Effector memory CD8-positive, alpha-beta T cell (primary cell): ENCODE results near the gene BACH2.
"Not testable (repeated sequence)": the region's sequence is repeated elsewhere in the genome, so short reads cannot be mapped to it uniquely, and the experiment has no call there.

ENCODE experiments used
- ATAC-seq: fragments of 150-1000 bp; cut with Tn5 transposase; replicated peaks from 2 replicates; pipeline ENCODE4 v1.10.0; 2021; ENCODE audit warnings: mild to moderate bottlenecking, moderate library complexity
- DNase-seq, 3 experiments: peaks; one replicate each; pipeline ENCODE4 v3.0.0; 2021
- H3K27ac Mint-ChIP-seq, 2 donors: one replicate each; pipeline ENCODE4 v1.8.0; 2022; ENCODE audit warnings: mild to moderate bottlenecking in 2 of 2, mixed read lengths in 2 of 2, moderate library complexity in 2 of 2
- H3K27me3 Mint-ChIP-seq, 2 donors: one replicate each; pipeline ENCODE4 v1.8.0; 2022; ENCODE audit warnings: mixed read lengths in 2 of 2
- H3K36me3 Mint-ChIP-seq: one replicate; pipeline ENCODE4 v1.8.0; 2022; ENCODE audit warnings: mild to moderate bottlenecking, moderate library complexity, mixed read lengths; ENCODE audit not compliant: insufficient read depth
- H3K4me1 Mint-ChIP-seq, 2 donors: one replicate each; pipeline ENCODE4 v1.8.0; 2022; ENCODE audit warnings: low read depth in 2 of 2, mixed read lengths in 2 of 2
- H3K4me3 Mint-ChIP-seq, 2 donors: one replicate each; pipeline ENCODE4 v1.8.0; 2022; ENCODE audit warnings: mild to moderate bottlenecking in 2 of 2, mixed read lengths in 2 of 2, moderate library complexity in 2 of 2
- H3K9me3 Mint-ChIP-seq, 2 donors: one replicate each; pipeline ENCODE4 v1.8.0; 2022; ENCODE audit warnings: mixed read lengths in 2 of 2

The BACH2 gene

DNA sequence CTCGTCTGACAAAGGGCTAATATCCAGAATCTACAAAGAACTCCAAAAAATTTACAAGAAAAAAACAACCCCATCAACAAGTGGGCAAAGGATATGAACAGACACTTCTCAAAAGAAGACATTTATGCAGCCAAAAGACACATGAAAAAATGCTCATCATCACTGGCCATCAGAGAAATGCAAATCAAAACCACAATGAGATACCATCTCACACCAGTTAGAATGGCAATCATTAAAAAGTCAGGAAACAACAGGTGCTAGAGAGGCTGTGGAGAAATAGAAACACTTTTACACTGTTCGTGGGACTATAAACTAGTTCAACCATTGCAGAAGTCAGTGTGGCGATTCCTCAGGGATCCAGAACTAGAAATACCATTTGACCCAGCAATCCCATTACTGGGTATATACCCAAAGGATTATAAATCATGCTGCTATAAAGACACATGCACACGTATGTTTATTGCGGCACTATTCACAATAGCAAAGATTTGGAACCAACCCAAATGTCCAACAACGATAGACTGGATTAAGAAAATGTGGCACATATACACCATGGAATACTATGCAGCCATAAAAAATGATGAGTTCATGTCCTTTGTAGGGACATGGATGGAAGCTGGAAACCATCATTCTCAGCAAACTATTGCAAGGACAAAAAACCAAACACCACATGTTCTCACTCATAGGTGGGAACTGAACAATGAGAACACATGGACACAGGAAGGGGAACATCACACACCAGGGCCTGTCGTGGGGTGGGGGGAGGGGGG, 130.3 kb downstream of the BACH2 start:
- H3K27ac Mint-ChIP-seq, H3K4me3 Mint-ChIP-seq, DNase-seq, H3K27me3 Mint-ChIP-seq, H3K4me1 Mint-ChIP-seq, H3K9me3 Mint-ChIP-seq, H3K36me3 Mint-ChIP-seq, ATAC-seq: not testable (repeated sequence)

DNA sequence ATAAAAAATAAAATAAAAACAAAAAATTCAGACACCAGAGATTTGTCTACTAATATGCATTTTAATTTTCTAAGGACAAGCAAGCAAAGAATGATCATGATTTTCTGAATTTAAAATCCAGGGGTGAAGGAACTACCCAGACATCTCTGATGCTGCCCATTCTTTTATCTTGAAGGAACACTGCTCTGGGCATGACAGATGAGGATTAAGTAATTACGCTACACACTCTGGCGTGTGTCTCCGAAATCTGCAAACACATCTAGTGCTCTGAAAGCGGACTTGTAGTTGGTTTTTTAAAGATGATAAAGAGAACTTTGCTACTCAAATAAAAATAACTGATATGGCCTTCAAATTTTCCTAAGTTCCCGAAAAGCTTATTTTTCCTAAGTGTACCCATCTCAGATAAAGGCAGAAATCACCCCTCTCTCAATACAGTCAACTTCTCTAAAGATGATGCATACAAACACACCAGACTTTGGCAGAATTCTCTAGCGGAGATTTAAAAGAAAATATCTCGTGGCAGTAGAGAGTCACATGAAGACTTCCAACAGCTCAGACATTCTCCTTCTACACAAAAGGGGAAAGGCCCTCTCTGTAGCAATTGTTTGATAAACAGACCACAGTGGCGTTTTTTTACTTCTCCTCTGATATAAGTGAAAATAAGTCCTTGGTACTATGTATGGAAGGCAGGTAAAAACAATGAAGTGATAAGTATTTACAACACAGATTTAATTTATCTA, 133.8 kb downstream of the BACH2 start:
- Mint-ChIP-seq H3K9me3 (no peaks in the 10 kb centered on the region), H3K4me3 (no peak overlapping the region)
- no peak for ATAC-seq

GRCh38 chr6:90160013-90160412, 136.6 kb downstream of the BACH2 start:
- ATAC-seq (no peak), DNase-seq (no peak)
- H3K9me3 Mint-ChIP-seq = no peaks in the 10 kb centered on the region
- no peaks in the 10 kb centered on the region for H3K27me3 Mint-ChIP-seq
- no peak overlapping the region for H3K4me3 Mint-ChIP-seq
- H3K27ac Mint-ChIP-seq = no peak overlapping the region
- no peaks in the 10 kb centered on the region for H3K36me3 Mint-ChIP-seq
- H3K4me1 Mint-ChIP-seq = peaks cover 9% of the 10 kb centered on the region in 2 donors

More for the DNA sequence above, 133.8 kb downstream of the BACH2 start:
- no peaks in the 10 kb centered on the region for H3K36me3 Mint-ChIP-seq
- H3K27ac Mint-ChIP-seq = no peak overlapping the region
- H3K4me1 Mint-ChIP-seq = no peaks in the 10 kb centered on the region
- no peaks in the 10 kb centered on the region for H3K27me3 Mint-ChIP-seq
- no peak for DNase-seq

DNA sequence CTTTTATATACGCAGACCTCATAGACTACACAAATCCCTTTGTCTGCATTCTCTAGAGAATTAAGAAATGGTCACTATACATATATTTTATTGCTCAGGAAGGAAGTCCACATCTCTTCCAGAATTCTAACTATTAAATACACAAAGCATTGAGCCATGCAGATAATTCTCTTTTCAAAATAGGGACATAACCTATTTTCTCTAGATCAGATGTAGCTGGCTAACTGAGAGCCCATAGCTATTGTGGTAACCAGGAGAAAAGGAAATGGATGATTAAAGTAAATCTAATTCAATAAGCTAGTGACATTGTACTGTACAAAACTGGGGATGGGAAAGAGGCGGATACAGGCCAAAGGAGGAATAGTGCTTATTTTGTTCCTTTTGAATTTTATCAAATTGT, 137.2 kb downstream of the BACH2 start:
- Mint-ChIP-seq H3K4me1 (peaks cover 9% of the 10 kb centered on the region in 2 donors), H3K9me3 (no peaks in the 10 kb centered on the region), H3K27me3 (no peaks in the 10 kb centered on the region), H3K4me3 (no peak overlapping the region), H3K27ac (no peak overlapping the region), H3K36me3 (no peaks in the 10 kb centered on the region)
- no peak for DNase-seq
- ATAC-seq = no peak

- Mint-ChIP-seq H3K4me3 (no peak overlapping the region), H3K27me3 (no peaks in the 10 kb centered on the region), H3K27ac (no peak overlapping the region)
Observed at GRCh38 chr6:90158936-90159335, 137.7 kb downstream of the BACH2 start.

DNA sequence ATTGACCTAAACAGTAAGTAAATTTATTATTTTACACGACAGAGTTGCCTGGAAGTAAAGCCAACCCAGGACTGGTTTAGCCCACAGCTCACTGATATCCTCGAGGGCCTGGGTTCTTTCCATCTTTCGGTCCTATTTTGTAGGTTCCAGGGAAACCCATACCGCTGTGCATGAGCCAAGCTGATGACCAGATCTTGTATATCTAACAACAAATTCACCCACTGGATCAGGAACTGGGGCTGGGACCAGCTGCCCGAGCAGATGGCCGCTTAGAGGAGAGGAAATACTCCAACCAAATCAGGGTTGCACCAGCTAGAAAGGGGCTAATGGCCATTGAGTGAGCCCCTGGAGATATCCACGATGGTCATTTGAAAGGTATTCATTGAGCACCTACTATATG, 139.2 kb downstream of the BACH2 start:
- no peaks in the 10 kb centered on the region for H3K36me3 Mint-ChIP-seq
- no peak for ATAC-seq
- no peaks in the 10 kb centered on the region for H3K27me3 Mint-ChIP-seq
- H3K9me3 Mint-ChIP-seq = no peaks in the 10 kb centered on the region
- H3K4me3 Mint-ChIP-seq = no peak overlapping the region
- H3K4me1 Mint-ChIP-seq = peaks cover 9% of the 10 kb centered on the region in 2 donors
- DNase-seq = no peak
- H3K27ac Mint-ChIP-seq = peak overlapping the region in 1 of 2 donors; percentile 24

More at GRCh38 chr6:90158936-90159335, 137.7 kb downstream of the BACH2 start:
- Mint-ChIP-seq H3K4me1 (peaks cover 9% of the 10 kb centered on the region in 2 donors), H3K9me3 (no peaks in the 10 kb centered on the region), H3K36me3 (no peaks in the 10 kb centered on the region)
- no peak for DNase-seq
- ATAC-seq = no peak

- ATAC-seq = peak; percentile 84
- Mint-ChIP-seq H3K4me1 (peaks cover 9% of the 10 kb centered on the region in 2 donors), H3K36me3 (no peaks in the 10 kb centered on the region), H3K27me3 (no peaks in the 10 kb centered on the region), H3K9me3 (no peaks in the 10 kb centered on the region), H3K4me3 (no peak overlapping the region), H3K27ac (peak overlapping the region in 1 of 2 donors; percentile 24)
- DNase-seq = peak; percentile 4 to 9 (median 7)
Observed at GRCh38 chr6:90156861-90157260, 139.8 kb downstream of the BACH2 start.

GRCh38 chr6:90154755-90155470, 141.7 kb downstream of the BACH2 start:
- H3K4me1 Mint-ChIP-seq = peaks cover 9 to 12% of the 10 kb centered on the region in 2 donors
- no peaks in the 10 kb centered on the region for H3K36me3 Mint-ChIP-seq
- H3K4me3 Mint-ChIP-seq = no peak overlapping the region
- H3K9me3 Mint-ChIP-seq = no peaks in the 10 kb centered on the region
- peaks cover 9 to 10% of the 10 kb centered on the region in 2 donors for H3K27me3 Mint-ChIP-seq
- ATAC-seq (no peak), DNase-seq (no peak)
- H3K27ac Mint-ChIP-seq = no peak overlapping the region

GRCh38 chr6:90151576-90152422, 144.8 kb downstream of the BACH2 start:
- H3K4me3 Mint-ChIP-seq = no peak overlapping the region
- peaks cover 11 to 20% of the 10 kb centered on the region in 2 donors for H3K27me3 Mint-ChIP-seq
- peaks cover 4 to 8% of the 10 kb centered on the region in 2 donors for H3K4me1 Mint-ChIP-seq
- no peak for ATAC-seq
- no peaks in the 10 kb centered on the region for H3K9me3 Mint-ChIP-seq
- no peaks in the 10 kb centered on the region for H3K36me3 Mint-ChIP-seq
- no peak overlapping the region for H3K27ac Mint-ChIP-seq
- DNase-seq = no peak

- H3K27ac Mint-ChIP-seq = no peak overlapping the region
- H3K4me1 Mint-ChIP-seq = peaks cover 0 to 3% of the 10 kb centered on the region in 2 donors
- ATAC-seq (no peak), DNase-seq (no peak)
- H3K27me3 Mint-ChIP-seq = peaks cover 23 to 26% of the 10 kb centered on the region in 2 donors
- H3K36me3 Mint-ChIP-seq = no peaks in the 10 kb centered on the region
- no peak overlapping the region for H3K4me3 Mint-ChIP-seq
- H3K9me3 Mint-ChIP-seq = no peaks in the 10 kb centered on the region
Observed at GRCh38 chr6:90149280-90149679, 147.4 kb downstream of the BACH2 start.

GRCh38 chr6:90148867-90149266, 147.8 kb downstream of the BACH2 start:
- Mint-ChIP-seq H3K27ac (no peak overlapping the region), H3K4me3 (no peak overlapping the region)
- peak; percentile 45 for ATAC-seq

DNA sequence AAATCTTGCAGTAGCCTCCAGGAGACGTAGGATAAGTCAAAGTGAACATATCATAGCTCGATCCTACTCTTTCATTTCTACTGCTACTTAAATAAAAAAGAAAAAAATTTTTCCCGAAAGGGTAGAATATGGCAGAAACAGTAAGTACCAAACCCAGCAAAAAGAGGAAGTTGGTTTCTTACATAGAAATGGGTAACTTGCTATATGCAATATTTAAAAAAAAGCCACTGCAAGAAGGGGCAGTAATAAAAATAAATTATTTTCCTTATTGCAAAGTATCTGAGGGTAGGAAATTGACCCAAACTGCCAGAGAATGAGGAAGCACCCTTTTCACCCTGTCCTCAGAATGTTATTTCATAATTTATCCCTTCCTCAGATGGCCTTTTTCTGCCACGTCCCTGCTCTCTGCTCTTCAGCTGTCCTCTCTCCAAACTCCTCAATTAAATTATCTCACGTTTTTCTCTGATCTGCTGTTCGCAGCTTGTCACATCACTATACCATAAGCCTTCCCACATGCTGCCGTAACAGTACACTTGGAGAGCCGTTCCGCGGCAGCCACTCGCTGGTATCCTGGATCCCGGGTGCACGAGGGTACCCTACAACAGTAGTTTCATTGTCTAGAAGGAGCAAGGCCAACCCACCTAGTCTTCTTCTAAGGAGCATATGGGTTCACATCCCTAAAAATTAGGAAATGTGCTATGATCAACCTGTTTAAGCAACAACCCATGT, 149.6 kb downstream of the BACH2 start:
- DNase-seq = no peak
- Mint-ChIP-seq H3K36me3 (no peaks in the 10 kb centered on the region), H3K27me3 (peaks cover 23 to 32% of the 10 kb centered on the region in 2 donors), H3K4me1 (peaks cover 0 to 3% of the 10 kb centered on the region in 2 donors), H3K9me3 (no peaks in the 10 kb centered on the region), H3K4me3 (no peak overlapping the region), H3K27ac (no peak overlapping the region)
- no peak for ATAC-seq

More at GRCh38 chr6:90148867-90149266, 147.8 kb downstream of the BACH2 start:
- Mint-ChIP-seq H3K4me1 (peaks cover 0 to 3% of the 10 kb centered on the region in 2 donors), H3K9me3 (no peaks in the 10 kb centered on the region), H3K36me3 (no peaks in the 10 kb centered on the region), H3K27me3 (peaks cover 23 to 26% of the 10 kb centered on the region in 2 donors)
- no peak for DNase-seq
